ENCODE results near the gene COLEC12.
A peak's percentile ranks its signal among the peaks of the same experiment; 100 is the strongest.

COLEC12 gene

DNA sequence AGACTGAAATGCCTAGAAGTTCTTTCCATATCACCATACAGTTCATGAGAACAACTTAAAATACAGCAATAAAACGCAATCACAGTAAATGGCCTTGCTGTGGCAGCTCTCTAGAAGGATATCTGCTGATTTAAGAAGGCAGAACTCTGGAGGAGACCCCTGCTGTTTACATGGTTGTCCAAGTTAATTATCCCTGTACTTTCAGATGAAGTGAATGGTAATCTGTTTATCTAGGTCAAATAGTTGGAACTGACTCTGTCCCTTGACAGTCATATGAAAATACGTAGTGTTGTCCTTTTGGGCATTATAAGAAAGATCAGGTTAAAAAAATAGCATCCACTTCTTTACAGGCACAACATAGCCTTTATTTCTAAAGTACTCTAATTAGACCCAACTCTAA, 115.6 kb downstream of the COLEC12 start:
- Histone ChIP-seq H4K8ac (ENCODE audit: low read depth, low read length) (no peak overlapping the region), H4K91ac (ENCODE audit: low read depth, low read length) (no peak overlapping the region), H4K12ac (ENCODE audit: low read depth, low read length) (no peak overlapping the region), H3K79me2 (ENCODE audit: control insufficient read depth, insufficient read depth, low read length, poor library complexity) (no peaks in the 10 kb centered on the region), H2AK5ac (ENCODE audit: low read length) (no peak overlapping the region), H3K4me3 (ENCODE audit: low read depth, low read length) (no peak overlapping the region), H2AFZ (ENCODE audit: insufficient read depth, low read length, poor library complexity) (no peak overlapping the region), H3K18ac (ENCODE audit: low read length) (no peak overlapping the region), H3K36me3 (ENCODE audit: control insufficient read depth in 1 of 2, insufficient read depth in 2 of 2, low read length in 2 of 2) (no peaks in the 10 kb centered on the region), H3K23ac (ENCODE audit: low read length) (no peak overlapping the region), H3K27me3 (ENCODE audit: insufficient read depth, low read length) (no peaks in the 10 kb centered on the region), H3K14ac (ENCODE audit: low read length) (no peak overlapping the region), H3K4me2 (ENCODE audit: low read length) (no peak overlapping the region), H3K4ac (ENCODE audit: low read depth, low read length) (no peak overlapping the region), H3K27ac (ENCODE audit: low read depth, low read length) (no peak overlapping the region), H3K79me1 (ENCODE audit: low read length) (no peaks in the 10 kb centered on the region), H2BK120ac (ENCODE audit: insufficient read depth, low read length, poor library complexity) (no peak overlapping the region), H3K9ac (ENCODE audit: low read length) (no peak overlapping the region), H2BK12ac (ENCODE audit: low read length) (no peak overlapping the region), H3K4me1 (ENCODE audit: control insufficient read depth in 1 of 2, insufficient read depth in 2 of 2, low read length in 2 of 2) (no peaks in the 10 kb centered on the region), H2BK5ac (ENCODE audit: low read depth, low read length, poor library complexity) (no peak overlapping the region), H3K9me3 (ENCODE audit: insufficient read depth, low read depth, low read length) (no peaks in the 10 kb centered on the region)
- no CpG with 5 or more reads among the region's 2 CpGs for WGBS (ENCODE audit: extremely low coverage, insufficient coverage, insufficient read length)
- DNase-seq = no peak

DNA sequence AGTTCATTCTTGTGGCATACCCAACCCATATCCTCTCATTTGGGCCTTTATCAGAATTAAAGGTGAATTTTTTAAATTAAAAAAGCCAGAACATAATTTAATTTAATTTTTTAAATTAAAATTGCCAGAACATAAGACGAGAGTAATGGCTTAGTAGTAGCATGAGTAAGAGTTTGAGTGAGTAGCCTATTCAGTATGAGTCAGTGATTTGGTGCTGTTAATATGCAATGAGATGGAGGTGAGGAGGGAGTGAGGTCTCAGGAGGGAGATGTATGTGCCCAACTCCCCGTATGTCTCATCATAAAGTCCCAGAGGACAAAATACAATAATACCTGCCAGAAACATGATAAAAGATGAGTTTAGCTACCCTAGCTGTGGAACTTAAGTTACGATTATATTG, 117.4 kb downstream of the COLEC12 start:
- no peak for DNase-seq
- H3K18ac ChIP-seq (ENCODE audit: low read length) = no peak overlapping the region
- no CpG with 5 or more reads among the region's 3 CpGs for WGBS (ENCODE audit: extremely low coverage, insufficient coverage, insufficient read length)

DNA sequence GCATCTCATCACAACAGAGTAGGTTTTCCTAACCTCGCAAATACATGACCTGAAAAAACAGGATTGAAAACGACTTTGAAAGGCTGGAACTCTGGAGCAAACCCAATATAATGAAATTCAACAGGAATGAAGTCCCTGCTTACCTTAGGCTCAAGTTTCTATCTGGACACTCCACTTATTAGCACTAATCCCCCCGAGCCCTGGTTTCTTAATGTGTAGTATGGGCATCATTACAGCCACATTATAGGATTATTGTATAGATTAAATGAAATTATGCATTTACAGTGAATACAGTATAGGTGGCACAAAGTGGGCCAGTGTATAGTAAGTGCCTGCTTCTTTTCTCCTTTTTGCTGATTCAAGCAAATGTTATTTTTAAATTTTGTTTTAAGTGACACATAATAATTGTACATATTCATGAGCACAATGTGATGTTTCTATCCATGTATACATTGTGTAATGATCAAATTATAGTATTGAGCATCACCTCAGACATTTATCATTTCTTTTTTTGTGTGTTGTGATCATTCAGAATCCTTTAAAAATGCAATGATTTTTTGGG, 118.0 kb downstream of the COLEC12 start:
- WGBS (ENCODE audit: extremely low coverage, insufficient coverage, insufficient read length) = no CpG with 5 or more reads among the region's 3 CpGs

More for the DNA sequence above, 117.4 kb downstream of the COLEC12 start:
- Histone ChIP-seq H3K9ac (ENCODE audit: low read length) (no peak overlapping the region), H3K4ac (ENCODE audit: low read depth, low read length) (no peak overlapping the region), H3K4me1 (ENCODE audit: control insufficient read depth in 1 of 2, insufficient read depth in 2 of 2, low read length in 2 of 2) (no peaks in the 10 kb centered on the region), H3K4me2 (ENCODE audit: low read length) (no peak overlapping the region), H4K12ac (ENCODE audit: low read depth, low read length) (no peak overlapping the region), H2BK5ac (ENCODE audit: low read depth, low read length, poor library complexity) (no peak overlapping the region), H2AK5ac (ENCODE audit: low read length) (no peak overlapping the region), H3K36me3 (ENCODE audit: control insufficient read depth in 1 of 2, insufficient read depth in 2 of 2, low read length in 2 of 2) (no peaks in the 10 kb centered on the region), H4K8ac (ENCODE audit: low read depth, low read length) (no peak overlapping the region), H3K79me2 (ENCODE audit: control insufficient read depth, insufficient read depth, low read length, poor library complexity) (no peaks in the 10 kb centered on the region), H2AFZ (ENCODE audit: insufficient read depth, low read length, poor library complexity) (no peak overlapping the region), H3K79me1 (ENCODE audit: low read length) (no peaks in the 10 kb centered on the region), H3K27me3 (ENCODE audit: insufficient read depth, low read length) (no peaks in the 10 kb centered on the region), H2BK120ac (ENCODE audit: insufficient read depth, low read length, poor library complexity) (no peak overlapping the region), H3K27ac (ENCODE audit: low read depth, low read length) (no peak overlapping the region), H3K14ac (ENCODE audit: low read length) (no peak overlapping the region), H3K4me3 (ENCODE audit: low read depth, low read length) (no peak overlapping the region), H2BK12ac (ENCODE audit: low read length) (no peak overlapping the region), H4K91ac (ENCODE audit: low read depth, low read length) (no peak overlapping the region), H3K23ac (ENCODE audit: low read length) (no peak overlapping the region), H3K9me3 (ENCODE audit: insufficient read depth, low read depth, low read length) (no peaks in the 10 kb centered on the region)

DNA sequence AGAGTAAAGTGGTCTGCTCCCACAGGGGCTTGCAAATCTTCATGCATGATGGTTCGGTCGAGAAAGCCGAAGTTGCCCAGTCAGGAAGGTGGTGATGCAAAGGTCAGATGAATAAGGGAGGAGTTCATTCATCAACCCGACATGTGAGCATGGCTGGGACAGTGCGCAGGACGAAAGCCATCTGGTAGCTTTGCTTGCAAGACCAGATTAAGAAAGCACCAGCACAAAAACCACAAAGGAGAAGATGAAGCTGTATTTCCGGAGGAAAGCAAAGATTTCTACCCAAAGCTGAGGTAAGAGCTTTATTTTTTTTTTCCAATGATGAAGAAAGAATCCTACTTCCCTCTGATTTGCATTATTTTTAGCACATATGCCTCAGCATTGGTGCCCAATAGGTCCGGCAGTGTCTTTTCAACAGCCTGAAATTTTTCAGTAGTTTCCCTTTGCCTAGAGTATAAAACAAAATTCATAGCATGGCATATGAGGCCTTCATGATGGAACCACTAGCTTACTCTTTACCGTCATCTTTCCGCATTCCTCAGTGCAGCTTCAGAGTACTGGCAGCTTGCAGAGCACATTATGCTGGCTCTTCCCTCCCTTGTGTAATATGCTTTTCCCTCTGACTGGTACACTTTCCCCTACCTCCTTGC, 120.7 kb downstream of the COLEC12 start:
- Histone ChIP-seq H4K8ac (ENCODE audit: low read depth, low read length) (no peak overlapping the region), H4K12ac (ENCODE audit: low read depth, low read length) (no peak overlapping the region), H3K9me3 (ENCODE audit: insufficient read depth, low read depth, low read length) (no peaks in the 10 kb centered on the region), H4K91ac (ENCODE audit: low read depth, low read length) (no peak overlapping the region), H3K4me3 (ENCODE audit: low read depth, low read length) (no peak overlapping the region), H3K18ac (ENCODE audit: low read length) (no peak overlapping the region), H3K79me1 (ENCODE audit: low read length) (no peaks in the 10 kb centered on the region), H3K4me1 (ENCODE audit: control insufficient read depth in 1 of 2, insufficient read depth in 2 of 2, low read length in 2 of 2) (no peaks in the 10 kb centered on the region), H2BK5ac (ENCODE audit: low read depth, low read length, poor library complexity) (no peak overlapping the region), H3K4me2 (ENCODE audit: low read length) (no peak overlapping the region), H3K14ac (ENCODE audit: low read length) (no peak overlapping the region), H3K36me3 (ENCODE audit: control insufficient read depth in 1 of 2, insufficient read depth in 2 of 2, low read length in 2 of 2) (no peaks in the 10 kb centered on the region), H3K27me3 (ENCODE audit: insufficient read depth, low read length) (no peaks in the 10 kb centered on the region), H3K27ac (ENCODE audit: low read depth, low read length) (no peak overlapping the region), H3K9ac (ENCODE audit: low read length) (no peak overlapping the region), H3K79me2 (ENCODE audit: control insufficient read depth, insufficient read depth, low read length, poor library complexity) (no peaks in the 10 kb centered on the region), H3K4ac (ENCODE audit: low read depth, low read length) (no peak overlapping the region), H2BK120ac (ENCODE audit: insufficient read depth, low read length, poor library complexity) (no peak overlapping the region), H3K23ac (ENCODE audit: low read length) (no peak overlapping the region), H2BK12ac (ENCODE audit: low read length) (no peak overlapping the region), H2AK5ac (ENCODE audit: low read length) (no peak overlapping the region), H2AFZ (ENCODE audit: insufficient read depth, low read length, poor library complexity) (no peak overlapping the region)
- peak; percentile 27 to 61 for DNase-seq
- no CpG with 5 or more reads among the region's 10 CpGs for WGBS (ENCODE audit: extremely low coverage, insufficient coverage, insufficient read length)

More for the DNA sequence above, 118.0 kb downstream of the COLEC12 start:
- H2AFZ ChIP-seq (ENCODE audit: insufficient read depth, low read length, poor library complexity) = no peak overlapping the region
- no peak overlapping the region for H3K4me3 ChIP-seq (ENCODE audit: low read depth, low read length)
- H3K27me3 ChIP-seq (ENCODE audit: insufficient read depth, low read length) = no peaks in the 10 kb centered on the region
- no peak overlapping the region for H4K91ac ChIP-seq (ENCODE audit: low read depth, low read length)
- no peak overlapping the region for H2AK5ac ChIP-seq (ENCODE audit: low read length)
- no peaks in the 10 kb centered on the region for H3K36me3 ChIP-seq (ENCODE audit: control insufficient read depth in 1 of 2, insufficient read depth in 2 of 2, low read length in 2 of 2)
- no peaks in the 10 kb centered on the region for H3K9me3 ChIP-seq (ENCODE audit: insufficient read depth, low read depth, low read length)
- no peak overlapping the region for H4K12ac ChIP-seq (ENCODE audit: low read depth, low read length)
- no peak overlapping the region for H3K9ac ChIP-seq (ENCODE audit: low read length)
- no peaks in the 10 kb centered on the region for H3K79me1 ChIP-seq (ENCODE audit: low read length)
- H2BK12ac ChIP-seq (ENCODE audit: low read length) = no peak overlapping the region
- H3K14ac ChIP-seq (ENCODE audit: low read length) = no peak overlapping the region
- no peak overlapping the region for H3K18ac ChIP-seq (ENCODE audit: low read length)
- no peak overlapping the region for H3K4ac ChIP-seq (ENCODE audit: low read depth, low read length)
- no peak overlapping the region for H3K27ac ChIP-seq (ENCODE audit: low read depth, low read length)
- H4K8ac ChIP-seq (ENCODE audit: low read depth, low read length) = no peak overlapping the region
- no peaks in the 10 kb centered on the region for H3K79me2 ChIP-seq (ENCODE audit: control insufficient read depth, insufficient read depth, low read length, poor library complexity)
- no peaks in the 10 kb centered on the region for H3K4me1 ChIP-seq (ENCODE audit: control insufficient read depth in 1 of 2, insufficient read depth in 2 of 2, low read length in 2 of 2)
- DNase-seq = no peak
- no peak overlapping the region for H3K23ac ChIP-seq (ENCODE audit: low read length)
- no peak overlapping the region for H2BK120ac ChIP-seq (ENCODE audit: insufficient read depth, low read length, poor library complexity)
- H3K4me2 ChIP-seq (ENCODE audit: low read length) = no peak overlapping the region
- no peak overlapping the region for H2BK5ac ChIP-seq (ENCODE audit: low read depth, low read length, poor library complexity)
